GM21360 (cell line): ENCODE measurements around the gene KRT3.

Source experiments
- ATAC-seq: cut with Tn5 transposase; IDR thresholded peaks from one replicate; pipeline ENCODE4 v1.9.1; 2021; ENCODE audit warnings: mild to moderate bottlenecking, moderate library complexity; ENCODE audit not compliant: unreplicated experiment

Gene KRT3

DNA sequence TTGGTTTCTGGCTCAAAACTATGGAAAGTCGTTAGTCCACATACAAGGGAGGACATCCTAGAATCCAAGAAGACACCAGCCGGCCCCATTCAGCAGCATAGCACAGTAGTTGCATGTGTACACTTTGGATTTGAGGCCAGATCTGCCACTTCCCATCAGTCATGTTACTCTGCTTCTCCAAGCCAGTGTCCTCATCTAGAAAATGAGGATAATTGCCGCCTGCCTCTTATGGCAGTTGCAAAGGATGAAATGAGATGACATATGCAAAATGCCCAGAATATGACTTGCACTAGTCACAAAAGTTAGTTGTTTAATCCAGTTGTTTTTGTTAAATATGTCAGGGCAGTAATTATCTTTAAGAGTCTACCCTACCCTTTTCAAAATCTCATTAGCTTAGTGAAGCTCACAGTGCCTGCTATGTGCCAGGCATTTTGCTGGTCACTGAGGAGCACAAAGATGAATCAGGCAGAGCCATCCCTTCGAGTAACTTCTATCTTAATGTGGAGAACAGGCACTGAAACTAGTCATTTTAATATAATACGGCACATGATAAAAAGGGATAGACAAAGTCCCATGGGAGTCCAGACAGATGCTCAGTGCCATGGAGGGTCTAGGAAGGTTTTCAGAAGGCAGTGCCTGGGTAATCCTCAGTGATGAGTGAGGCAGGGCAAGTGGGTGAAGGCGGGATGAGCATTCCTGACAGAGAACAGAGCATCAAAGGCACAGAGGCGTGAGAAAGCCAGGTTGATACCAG is 12.2 kb downstream of the KRT3 start:
- ATAC-seq, result no peak

DNA sequence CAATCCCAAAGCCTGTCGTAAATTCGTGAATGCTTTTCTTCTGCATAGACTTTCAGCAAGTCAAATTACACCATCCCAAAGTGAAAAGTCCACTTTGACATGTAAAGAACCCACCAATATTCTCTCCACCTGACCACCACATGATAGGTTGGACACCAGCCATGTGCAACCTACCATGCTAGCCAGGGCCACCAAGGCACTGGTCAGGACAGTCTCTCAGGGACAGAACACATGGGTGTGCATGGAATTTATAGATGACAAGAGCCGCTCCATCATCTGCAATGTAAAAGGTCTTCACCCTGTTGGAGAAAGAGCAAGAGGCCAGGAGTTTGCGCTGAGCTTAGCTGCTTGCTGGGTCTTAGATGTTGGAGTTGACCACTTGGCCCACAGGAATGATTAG is 13.4 kb downstream of the KRT3 start:
- ATAC-seq, result no peak

DNA sequence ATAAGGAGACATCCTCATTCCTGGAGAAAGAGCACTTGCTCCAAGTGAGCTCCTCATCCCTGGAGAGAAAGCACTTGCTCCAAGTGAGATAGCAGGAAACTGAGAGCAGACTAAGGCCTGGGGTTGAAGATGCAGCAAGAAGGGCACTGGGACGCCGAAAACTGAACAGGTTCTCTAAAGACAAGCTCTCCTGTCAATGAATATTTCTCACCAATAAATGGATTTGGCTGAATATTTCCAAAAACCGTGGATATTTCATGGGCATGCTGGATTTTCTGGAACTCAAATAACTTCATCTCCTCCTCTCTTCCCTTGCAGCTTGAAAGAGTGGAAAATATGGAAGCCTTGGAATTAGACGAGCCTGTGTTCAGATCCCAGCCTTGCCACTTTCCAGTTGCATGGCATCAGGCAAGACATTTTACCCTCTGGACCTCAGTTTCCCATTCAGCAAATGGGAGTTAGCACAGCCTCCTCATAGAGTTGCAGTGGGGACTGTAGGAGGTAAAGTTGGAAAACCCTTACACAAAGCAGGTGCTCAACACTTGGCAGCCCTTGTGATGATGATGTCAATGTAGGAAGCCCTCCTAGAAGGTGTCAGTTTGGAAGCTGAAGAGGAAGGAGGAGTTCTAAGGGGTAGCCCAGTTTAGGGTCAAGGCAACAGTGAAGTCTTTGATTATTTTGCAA is 14.4 kb downstream of the KRT3 start:
- ATAC-seq, result no peak

- no peak for ATAC-seq
These were observed 16.0 kb downstream of the KRT3 start for GRCh38 chr12:52779914-52780313.

DNA sequence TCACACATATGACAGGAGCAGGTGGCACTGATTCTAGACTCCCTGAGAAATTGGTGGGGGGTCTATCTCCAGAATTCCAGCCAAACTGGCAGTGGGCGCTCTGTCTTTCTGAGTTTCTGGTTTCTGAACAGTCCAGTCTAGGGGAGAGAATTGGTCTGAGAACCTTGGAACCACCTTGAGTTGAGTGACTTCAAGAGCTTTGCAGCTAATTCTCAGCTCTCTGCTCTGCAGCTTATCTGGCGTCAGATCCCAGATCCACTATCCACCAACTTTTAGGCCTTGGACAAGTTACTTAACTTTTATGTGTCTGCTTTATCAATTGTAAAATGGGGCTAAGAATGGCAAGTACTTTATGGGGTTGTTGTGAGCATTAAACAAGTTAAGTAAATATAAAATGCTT is 17.1 kb downstream of the KRT3 start:
- ATAC-seq, result no peak

- no peak for ATAC-seq
These were observed 18.4 kb downstream of the KRT3 start for GRCh38 chr12:52777566-52777965.

DNA sequence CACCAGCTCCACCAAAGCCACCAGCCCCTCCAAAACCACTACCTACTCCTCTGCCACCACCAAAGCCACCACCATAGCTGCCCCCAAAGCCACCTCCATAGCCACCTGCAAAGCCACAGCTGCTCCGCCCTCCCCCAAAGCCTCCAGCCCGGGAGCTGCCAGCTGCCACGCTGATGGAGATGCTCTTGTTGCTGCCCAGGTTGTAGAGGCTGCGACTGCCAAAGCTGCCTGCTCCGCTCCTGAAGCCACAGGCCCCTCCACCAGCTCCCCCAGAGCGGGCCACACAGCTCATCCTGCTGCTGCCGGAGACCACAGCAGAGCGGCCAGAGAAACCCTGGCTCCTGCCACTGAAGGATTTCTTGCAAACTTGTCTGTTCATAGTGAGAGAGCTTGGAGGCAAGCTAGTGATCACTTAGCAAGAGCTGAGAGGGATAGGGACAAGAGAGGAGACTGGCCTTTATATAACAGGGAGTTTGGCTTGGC is 19.0 kb downstream of the KRT3 start, which contains the start of gene KRT76:
Gene KRT76, minus strand, starts transcription at position 433 of the 483 bp plus-strand sequence. Its CDS starts 54 bp downstream, at position 379.
- ATAC-seq, result no peak

DNA sequence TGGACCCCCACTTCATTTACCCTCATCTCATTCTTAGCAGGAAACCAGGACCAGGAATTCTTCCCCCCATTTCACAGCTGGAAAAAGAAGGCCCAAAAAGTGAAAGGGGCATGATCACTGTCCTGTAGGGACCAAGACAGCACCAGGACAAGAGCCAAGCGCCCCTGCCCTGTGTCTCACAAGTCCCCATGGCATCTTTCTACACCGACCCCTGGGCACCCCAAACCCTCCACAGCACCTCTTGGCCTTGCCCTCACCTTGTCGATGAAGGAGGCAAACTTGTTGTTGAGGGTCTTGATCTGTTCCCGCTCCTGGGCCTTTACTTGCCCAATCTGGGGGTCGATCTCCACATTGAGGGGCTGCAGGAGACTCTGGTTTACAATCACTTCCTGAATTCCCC is 19.5 kb downstream of the KRT3 start:
- no peak for ATAC-seq

GRCh38 chr12:52774629-52775250 is 21.2 kb downstream of the KRT3 start:
- no peak for ATAC-seq

GRCh38 chr12:52772772-52773171 is 23.1 kb downstream of the KRT3 start:
- no peak for ATAC-seq

DNA sequence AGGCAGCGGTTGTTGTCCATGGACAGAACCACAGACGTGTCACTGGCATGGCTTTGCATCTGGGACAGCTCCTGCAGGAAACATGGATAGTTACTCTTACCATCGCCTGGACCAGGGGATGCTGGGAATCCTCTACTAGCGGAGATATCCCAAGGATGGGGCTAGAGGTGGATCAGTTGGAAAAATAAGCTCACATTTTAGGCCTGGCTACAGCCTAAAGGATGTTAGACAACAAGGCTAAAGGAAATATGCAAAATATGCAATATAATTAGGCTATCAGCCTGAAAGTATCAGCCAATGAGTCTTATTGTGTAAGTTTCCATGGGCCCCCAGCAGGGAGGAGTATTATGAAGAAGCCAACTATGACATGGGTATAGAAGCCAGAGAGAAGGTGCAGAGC is 23.7 kb downstream of the KRT3 start:
- ATAC-seq, result no peak

- ATAC-seq, result no peak
These were observed 24.4 kb downstream of the KRT3 start for GRCh38 chr12:52771505-52771904.

DNA sequence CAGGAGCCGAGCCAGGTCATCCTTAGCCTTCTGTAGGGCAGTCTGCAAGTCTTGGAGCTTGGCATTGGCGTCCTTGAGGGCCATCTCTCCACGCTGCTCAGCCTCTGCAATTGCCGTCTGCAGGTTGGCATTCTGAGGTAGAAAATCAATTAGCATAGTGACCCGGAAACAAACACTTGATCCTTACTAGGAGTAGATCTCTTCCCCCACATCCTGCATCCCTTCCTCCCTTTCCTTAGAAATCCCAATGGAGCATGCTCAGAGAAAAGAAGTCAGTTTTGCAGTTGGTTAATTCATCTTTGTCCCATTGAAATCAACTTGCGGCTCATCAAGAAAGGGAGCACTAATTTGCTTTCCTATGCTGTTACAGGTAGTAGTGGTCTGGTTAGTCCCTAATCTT is 24.8 kb downstream of the KRT3 start:
- ATAC-seq, result no peak

DNA sequence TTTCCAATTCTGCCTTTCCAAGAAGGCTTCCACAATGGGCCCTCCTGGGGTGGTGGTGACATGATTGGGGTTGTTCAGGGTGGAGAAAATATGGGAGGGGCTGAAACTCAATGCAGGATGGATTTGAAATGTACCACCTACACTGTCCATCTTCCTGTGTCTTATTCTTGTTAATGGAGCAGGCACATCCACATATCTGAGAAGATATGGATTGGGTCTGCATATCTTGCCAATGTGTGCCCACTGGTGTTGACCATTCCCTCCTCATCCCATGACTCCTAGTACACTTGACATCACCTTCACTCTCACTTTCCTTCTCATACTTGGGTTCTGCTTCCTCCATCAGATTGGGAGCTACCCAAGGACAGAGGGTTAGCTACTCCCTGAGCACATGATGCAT is 26.0 kb downstream of the KRT3 start:
- ATAC-seq, result no peak

- ATAC-seq, result no peak
These were observed 26.6 kb downstream of the KRT3 start for GRCh38 chr12:52769354-52769753.

- ATAC-seq, result no peak
These were observed 27.3 kb downstream of the KRT3 start for GRCh38 chr12:52768479-52769200.

- ATAC-seq, result no peak
These were observed 28.5 kb downstream of the KRT3 start for GRCh38 chr12:52767427-52767826.

DNA sequence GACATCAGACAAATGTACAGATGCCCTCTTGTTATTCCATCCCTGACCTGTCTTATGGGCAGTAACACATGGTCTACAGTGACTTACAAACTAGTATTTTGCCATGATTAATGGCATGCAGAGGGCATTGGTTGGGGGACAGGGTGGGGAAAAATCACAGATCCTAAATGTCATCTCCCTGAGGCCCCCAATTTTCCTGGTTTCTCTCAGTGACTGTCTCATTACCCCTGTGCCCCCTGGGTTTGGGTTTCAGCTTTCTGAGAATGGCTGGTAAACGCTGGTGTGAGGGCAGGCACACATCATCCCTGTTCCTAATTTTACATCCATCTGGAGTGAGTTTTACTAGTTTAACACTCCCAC is 28.9 kb downstream of the KRT3 start:
- no peak for ATAC-seq

DNA sequence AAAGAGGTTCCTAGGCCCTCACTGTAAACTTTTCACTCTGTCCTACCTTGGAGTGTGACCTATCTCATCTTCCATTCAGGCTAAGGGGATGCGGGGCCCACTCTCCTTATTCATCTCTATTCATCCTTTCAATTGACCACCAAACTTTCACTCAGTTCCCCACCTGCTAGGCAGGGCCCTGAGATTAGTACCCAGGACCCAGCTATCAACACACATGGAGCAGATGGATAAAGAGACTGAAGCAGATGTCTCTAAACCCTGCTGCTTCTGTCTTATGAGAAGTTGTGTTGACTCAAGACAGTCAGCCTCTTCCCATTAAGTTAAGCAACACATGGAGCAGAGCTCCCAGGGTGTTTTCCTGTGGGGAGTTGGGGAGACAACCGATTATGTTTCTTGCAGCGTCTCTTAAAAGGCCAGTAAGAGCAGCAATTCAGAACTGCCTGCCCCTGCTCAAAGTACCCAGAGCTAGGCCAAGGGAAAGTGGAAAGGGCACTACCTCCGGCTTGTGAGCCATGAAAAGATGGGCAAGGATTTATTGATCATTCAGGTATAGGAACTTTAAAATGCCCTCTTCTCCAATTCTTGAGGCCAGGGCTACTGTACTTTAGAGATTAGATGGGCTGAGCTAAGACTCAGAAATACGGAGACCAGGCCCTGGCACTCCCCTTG is 29.4 kb downstream of the KRT3 start:
- no peak for ATAC-seq

GRCh38 chr12:52765702-52766101 is 30.2 kb downstream of the KRT3 start:
- no peak for ATAC-seq

GRCh38 chr12:52763991-52764390 is 31.9 kb downstream of the KRT3 start:
- ATAC-seq, result no peak
